ENCODE results near the gene SPAG16.

- TF ChIP-seq EZH2 (IDR thresholded peaks at IDR 0.05; ENCODE audit: insufficient read depth, poor library complexity, severe bottlenecking) (no peak), EZH2phosphoT487 (IDR thresholded peaks at IDR 0.05; ENCODE audit: insufficient read depth, low read depth) (no peak)
Observed at GRCh38 chr2:213288913-213289700, 4.8 kb downstream of the SPAG16 start.

Data from GM23248 (cell line).